SJSA1 (cell line): Measurements from ENCODE around the gene GRK3. TPM values are rescaled to one million over a fixed set of nuclear protein-coding genes. Genes with fewer than 3 reads are reported as not detected.
A peak's percentile ranks its signal among the peaks of the same experiment; 100 is the strongest.
"Not testable (repeated sequence)": the region's sequence is repeated elsewhere in the genome, so short reads cannot be mapped to it uniquely, and the experiment has no call there.

Experiments used
- DNase-seq, 2 experiments: peaks; one replicate each; pipeline ENCODE4 v3.0.0-alpha.2; 2015 to 2020; ENCODE audit warnings: low spot score in 2 of 2, low read depth in 1 of 2
- H3K27ac ChIP-seq: fragments of 250-450 bp; sonication (Bioruptor Pico); 2 replicates; pipeline ENCODE4 v1.5.1; 2020; ENCODE audit warnings: mild to moderate bottlenecking, moderate library complexity
- H3K27me3 ChIP-seq: fragments of 250-450 bp; sonication (Bioruptor Pico); replicated peaks from 2 replicates; pipeline ENCODE4 v1.5.1; 2020; ENCODE audit warnings: mild to moderate bottlenecking, moderate library complexity
- H3K36me3 ChIP-seq: fragments of 250-450 bp; sonication (Bioruptor Pico); 2 replicates; pipeline ENCODE4 v1.5.1; 2020; ENCODE audit warnings: mild to moderate bottlenecking
- H3K4me1 ChIP-seq: fragments of 250-450 bp; sonication (Bioruptor Pico); replicated peaks from 2 replicates; pipeline ENCODE4 v1.6.1; 2021; ENCODE audit warnings: mild to moderate bottlenecking
- H3K4me3 ChIP-seq: fragments of 250-450 bp; sonication (Bioruptor Pico); 2 replicates; pipeline ENCODE4 v1.5.1; 2020; ENCODE audit warnings: mild to moderate bottlenecking
- H3K9me3 ChIP-seq: fragments of 250-450 bp; sonication (Bioruptor Pico); replicated peaks from 2 replicates; pipeline ENCODE4 v1.5.1; 2020; ENCODE audit warnings: mild to moderate bottlenecking
- total RNA-seq: library from RNA; depleted of rRNA; stranded (reverse); fragments of >200 nt; shearing (Covaris generic); gene quantifications from 2 replicates; pipeline ENCODE4 v1.2.3, GENCODE V29; 2014; rRNA removed

Gene GRK3
- 4.2 and 6.3 TPM in 2 replicates for total RNA-seq

- H3K27ac ChIP-seq, result peak within 1 kb of the TSS; percentile 25; the same call in 1 of the 2 replicates
- peak within 1 kb of the TSS; percentile 90 for H3K4me3 ChIP-seq
- H3K27me3 ChIP-seq, result 0 out of 2 replicates have a peak, but pooled peaks cover 2% of the 10 kb centered on the region
- peaks cover 4% of the 10 kb centered on the region for H3K36me3 ChIP-seq
- H3K9me3 ChIP-seq, result 0 out of 2 replicates have a peak, but pooled peaks cover 3% of the 10 kb centered on the region
- peak; percentile 59 to 83 for DNase-seq
- peaks cover 11% of the 10 kb centered on the region for H3K4me1 ChIP-seq
Observed at GRCh38 chr22:25564320-25564978, at the start of gene GRK3. GRK3 (plus strand) TSS chr22:25564675; CDS start chr22:25565041, 366 bp downstream.

GRCh38 chr22:25518000-25518663, 46.3 kb upstream of the GRK3 start:
- no peak overlapping the region for H3K27ac ChIP-seq
- peaks cover 6% of the 10 kb centered on the region; the same call in 1 of the 2 replicates for H3K27me3 ChIP-seq
- no peaks in the 10 kb centered on the region for H3K9me3 ChIP-seq
- H3K4me3 ChIP-seq, result no peak overlapping the region
- no peak for DNase-seq
- H3K4me1 ChIP-seq, result no peaks in the 10 kb centered on the region
- no peaks in the 10 kb centered on the region for H3K36me3 ChIP-seq

- H3K4me3 ChIP-seq, result no peak overlapping the region
- H3K27me3 ChIP-seq, result no peaks in the 10 kb centered on the region
- H3K9me3 ChIP-seq, result peaks cover 3% of the 10 kb centered on the region; the same call in 1 of the 2 replicates
- H3K36me3 ChIP-seq, result no peaks in the 10 kb centered on the region
- H3K4me1 ChIP-seq, result no peaks in the 10 kb centered on the region
- no peak overlapping the region for H3K27ac ChIP-seq
- DNase-seq, result no peak
Observed at GRCh38 chr22:25525376-25525775, 39.1 kb upstream of the GRK3 start.

- H3K4me1 ChIP-seq, H3K36me3 ChIP-seq, H3K9me3 ChIP-seq, DNase-seq, H3K27ac ChIP-seq, H3K4me3 ChIP-seq, H3K27me3 ChIP-seq: not testable (repeated sequence)
Observed at GRCh38 chr22:25525804-25526584, 38.5 kb upstream of the GRK3 start.

GRCh38 chr22:25527016-25527415, 37.5 kb upstream of the GRK3 start:
- H3K4me3 ChIP-seq, H3K27ac ChIP-seq, H3K36me3 ChIP-seq, DNase-seq, H3K9me3 ChIP-seq, H3K27me3 ChIP-seq, H3K4me1 ChIP-seq: not testable (repeated sequence)

- not testable (repeated sequence) for H3K9me3 ChIP-seq, H3K4me1 ChIP-seq, H3K4me3 ChIP-seq, H3K27me3 ChIP-seq, DNase-seq, H3K36me3 ChIP-seq, H3K27ac ChIP-seq
Observed at GRCh38 chr22:25528068-25528467, 36.4 kb upstream of the GRK3 start.

GRCh38 chr22:25529059-25529458, 35.4 kb upstream of the GRK3 start:
- not testable (repeated sequence) for H3K27me3 ChIP-seq, H3K4me3 ChIP-seq, H3K9me3 ChIP-seq, H3K27ac ChIP-seq, H3K36me3 ChIP-seq, DNase-seq, H3K4me1 ChIP-seq

- not testable (repeated sequence) for DNase-seq, H3K4me3 ChIP-seq, H3K36me3 ChIP-seq, H3K27ac ChIP-seq, H3K9me3 ChIP-seq, H3K4me1 ChIP-seq
- H3K27me3 ChIP-seq, result peaks cover 14% of the 10 kb centered on the region; the same call in 1 of the 2 replicates
Observed at GRCh38 chr22:25529541-25530137, 34.8 kb upstream of the GRK3 start.

- not testable (repeated sequence) for H3K27ac ChIP-seq, H3K9me3 ChIP-seq, H3K4me3 ChIP-seq, H3K4me1 ChIP-seq, H3K36me3 ChIP-seq, DNase-seq
- peaks cover 16% of the 10 kb centered on the region; the same call in 1 of the 2 replicates for H3K27me3 ChIP-seq
Observed at GRCh38 chr22:25531677-25532076, 32.8 kb upstream of the GRK3 start.

- Histone ChIP-seq H3K4me3 (no peak overlapping the region), H3K27ac (no peak overlapping the region), H3K36me3 (no peaks in the 10 kb centered on the region)
Observed at GRCh38 chr22:25534724-25535123, 29.8 kb upstream of the GRK3 start.

GRCh38 chr22:25536589-25536988, 27.9 kb upstream of the GRK3 start:
- DNase-seq, result no peak
- no peaks in the 10 kb centered on the region for H3K36me3 ChIP-seq
- H3K4me3 ChIP-seq, result no peak overlapping the region
- no peak overlapping the region for H3K27ac ChIP-seq
- no peaks in the 10 kb centered on the region for H3K9me3 ChIP-seq
- 0 out of 2 replicates have a peak, but pooled peaks cover 3% of the 10 kb centered on the region for H3K4me1 ChIP-seq
- peaks cover 16% of the 10 kb centered on the region; the same call in 1 of the 2 replicates for H3K27me3 ChIP-seq

More at GRCh38 chr22:25534724-25535123, 29.8 kb upstream of the GRK3 start:
- 0 out of 2 replicates have a peak, but pooled peaks cover 3% of the 10 kb centered on the region for H3K4me1 ChIP-seq
- H3K9me3 ChIP-seq, result no peaks in the 10 kb centered on the region
- no peak for DNase-seq
- peaks cover 16% of the 10 kb centered on the region; the same call in 1 of the 2 replicates for H3K27me3 ChIP-seq

GRCh38 chr22:25540166-25540907, 24.1 kb upstream of the GRK3 start:
- H3K4me3 ChIP-seq, result no peak overlapping the region
- peaks cover 7% of the 10 kb centered on the region; the same call in 1 of the 2 replicates for H3K4me1 ChIP-seq
- no peak for DNase-seq
- no peak overlapping the region for H3K27ac ChIP-seq
- H3K36me3 ChIP-seq, result no peaks in the 10 kb centered on the region
- no peaks in the 10 kb centered on the region for H3K9me3 ChIP-seq
- no peaks in the 10 kb centered on the region for H3K27me3 ChIP-seq
